ENCODE results near the gene CAMKMT.

Gene CAMKMT

DNA sequence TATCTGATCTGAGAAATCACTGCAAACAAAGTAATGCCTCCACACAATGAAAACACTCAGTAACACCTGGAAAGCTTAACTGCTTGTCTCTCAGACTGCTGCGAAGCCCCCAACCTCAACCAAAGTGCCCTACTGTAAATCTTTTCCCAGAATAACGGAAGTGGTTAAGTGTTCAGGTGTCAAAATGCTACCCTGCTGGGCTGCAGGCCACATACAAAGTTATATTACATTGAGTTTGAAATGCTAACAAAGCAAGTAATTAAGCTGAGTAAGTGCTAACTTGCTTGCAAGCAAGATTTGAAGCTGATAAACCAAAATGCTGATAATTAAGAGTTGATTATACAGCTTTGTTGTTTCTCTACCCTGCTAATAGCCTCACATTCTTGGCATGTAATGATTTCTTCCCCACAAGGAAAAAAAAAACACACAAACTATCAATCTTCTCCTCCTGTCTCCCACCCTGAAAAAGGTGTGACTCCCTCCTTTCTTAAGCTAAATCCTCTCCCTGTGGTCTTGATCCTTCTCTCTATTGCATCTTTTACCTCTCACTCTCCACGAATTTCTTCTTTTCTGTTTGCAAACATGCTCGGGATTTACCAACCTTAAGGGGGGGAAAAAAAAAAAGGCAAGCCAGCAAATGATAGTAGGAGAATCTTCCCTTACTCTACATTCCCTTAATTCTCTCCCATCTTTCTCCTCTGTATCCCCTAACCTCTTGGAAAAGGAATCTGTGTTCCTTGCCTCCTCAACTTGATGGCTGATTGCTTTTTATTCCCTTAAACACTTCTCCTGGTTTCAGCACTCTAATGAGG lies 312.9 kb downstream of the CAMKMT start:
- no peak overlapping the region for H3K4me2 ChIP-seq (ENCODE audit: low read depth, low read length, poor library complexity, severe bottlenecking)
- H3F3A ChIP-seq (ENCODE audit: insufficient read depth) = no peaks in the 10 kb centered on the region
- no peaks in the 10 kb centered on the region for H3K27me3 ChIP-seq (ENCODE audit: low read length)
- no peak overlapping the region for H3K27ac ChIP-seq (ENCODE audit: low read depth, low read length)
- TF ChIP-seq EZH2phosphoT487 (conservative IDR thresholded peaks at IDR 0.05; ENCODE audit: low read length) = no peak
- TF ChIP-seq, protein P1, sequence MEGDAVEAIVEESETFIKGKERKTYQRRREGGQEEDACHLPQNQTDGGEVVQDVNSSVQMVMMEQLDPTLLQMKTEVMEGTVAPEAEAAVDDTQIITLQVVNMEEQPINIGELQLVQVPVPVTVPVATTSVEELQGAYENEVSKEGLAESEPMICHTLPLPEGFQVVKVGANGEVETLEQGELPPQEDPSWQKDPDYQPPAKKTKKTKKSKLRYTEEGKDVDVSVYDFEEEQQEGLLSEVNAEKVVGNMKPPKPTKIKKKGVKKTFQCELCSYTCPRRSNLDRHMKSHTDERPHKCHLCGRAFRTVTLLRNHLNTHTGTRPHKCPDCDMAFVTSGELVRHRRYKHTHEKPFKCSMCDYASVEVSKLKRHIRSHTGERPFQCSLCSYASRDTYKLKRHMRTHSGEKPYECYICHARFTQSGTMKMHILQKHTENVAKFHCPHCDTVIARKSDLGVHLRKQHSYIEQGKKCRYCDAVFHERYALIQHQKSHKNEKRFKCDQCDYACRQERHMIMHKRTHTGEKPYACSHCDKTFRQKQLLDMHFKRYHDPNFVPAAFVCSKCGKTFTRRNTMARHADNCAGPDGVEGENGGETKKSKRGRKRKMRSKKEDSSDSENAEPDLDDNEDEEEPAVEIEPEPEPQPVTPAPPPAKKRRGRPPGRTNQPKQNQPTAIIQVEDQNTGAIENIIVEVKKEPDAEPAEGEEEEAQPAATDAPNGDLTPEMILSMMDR (IDR thresholded peaks at IDR 0.05; ENCODE audit: insufficient read depth, low read length, poor library complexity, severe bottlenecking) = no peak
- no peak overlapping the region for H3K9ac ChIP-seq (ENCODE audit: low read length)
- H3K9me3 ChIP-seq (ENCODE audit: insufficient read depth, low read length) = no peaks in the 10 kb centered on the region
- H3K4me3 ChIP-seq (ENCODE audit: insufficient read depth, low read length, poor library complexity, severe bottlenecking) = no peak overlapping the region
- no peaks in the 10 kb centered on the region for H3K36me3 ChIP-seq (ENCODE audit: low read length)
- no peak overlapping the region for H2AFZ ChIP-seq (ENCODE audit: low read depth, low read length, severe bottlenecking)
- no peaks in the 10 kb centered on the region for H3K79me2 ChIP-seq (ENCODE audit: insufficient read depth, low read length)
- no peaks in the 10 kb centered on the region for H3K9me2 ChIP-seq (replicated peaks; ENCODE audit: insufficient read depth, low read length)
- no peaks in the 10 kb centered on the region for H4K20me1 ChIP-seq (ENCODE audit: low read depth, low read length)

DNA sequence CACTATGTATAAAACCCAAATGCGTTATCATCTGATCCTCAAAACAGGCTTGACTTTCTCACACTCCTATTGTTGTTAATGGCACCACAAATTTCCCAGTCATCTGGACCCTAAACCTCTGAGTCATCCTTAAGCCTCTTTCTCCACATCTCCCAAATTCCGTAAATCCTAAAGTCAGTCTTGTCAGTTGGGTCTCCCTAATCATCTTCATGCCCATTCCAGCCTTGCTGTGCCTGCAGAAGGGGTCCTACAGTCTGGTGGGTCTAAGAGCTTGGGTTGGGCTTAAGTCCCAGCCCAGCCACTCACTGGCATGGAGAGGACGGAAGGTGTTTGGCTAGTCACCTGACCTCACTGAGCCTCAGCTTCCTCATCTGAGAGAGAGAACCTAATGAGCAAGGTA lies 314.6 kb downstream of the CAMKMT start:
- H3K4me3 ChIP-seq (ENCODE audit: insufficient read depth, low read length, poor library complexity, severe bottlenecking) = no peak overlapping the region
- no peaks in the 10 kb centered on the region for H3K36me3 ChIP-seq (ENCODE audit: low read length)
- no peak overlapping the region for H2AFZ ChIP-seq (ENCODE audit: low read depth, low read length, severe bottlenecking)
- H3K9me2 ChIP-seq (replicated peaks; ENCODE audit: insufficient read depth, low read length) = no peaks in the 10 kb centered on the region
- no peak overlapping the region for H3K4me2 ChIP-seq (ENCODE audit: low read depth, low read length, poor library complexity, severe bottlenecking)
- H3K79me2 ChIP-seq (ENCODE audit: insufficient read depth, low read length) = no peaks in the 10 kb centered on the region
- no peaks in the 10 kb centered on the region for H4K20me1 ChIP-seq (ENCODE audit: low read depth, low read length)
- TF ChIP-seq EZH2phosphoT487 (conservative IDR thresholded peaks at IDR 0.05; ENCODE audit: low read length) = no peak
- TF ChIP-seq, protein P1 (IDR thresholded peaks at IDR 0.05; ENCODE audit: insufficient read depth, low read length, poor library complexity, severe bottlenecking) = no peak
- no peak overlapping the region for H3K9ac ChIP-seq (ENCODE audit: low read length)
- no peak overlapping the region for H3K27ac ChIP-seq (ENCODE audit: low read depth, low read length)
- no peaks in the 10 kb centered on the region for H3K27me3 ChIP-seq (ENCODE audit: low read length)
- no peaks in the 10 kb centered on the region for H3F3A ChIP-seq (ENCODE audit: insufficient read depth)
- H3K9me3 ChIP-seq (ENCODE audit: insufficient read depth, low read length) = no peaks in the 10 kb centered on the region

DNA sequence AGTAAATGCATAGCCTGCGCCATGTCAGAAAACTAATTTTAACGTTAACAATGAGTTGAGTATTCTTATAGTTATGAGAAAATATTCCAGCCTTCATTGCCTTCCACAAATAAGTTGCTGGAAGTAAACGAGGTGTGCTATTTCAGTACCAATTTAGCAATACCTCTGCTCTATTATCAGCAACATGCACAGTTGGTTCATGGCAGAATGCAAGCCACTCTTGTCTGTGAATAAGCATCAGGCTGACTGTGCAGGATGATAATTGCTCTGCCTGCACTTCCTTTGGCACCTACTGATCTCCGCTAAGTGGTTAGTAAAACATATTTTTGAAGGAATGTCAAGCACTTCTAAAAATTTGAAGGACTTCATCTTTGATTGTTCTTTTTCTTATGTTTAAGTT lies 317.8 kb downstream of the CAMKMT start:
- Histone ChIP-seq H3K27me3 (ENCODE audit: low read length) (no peaks in the 10 kb centered on the region), H3K27ac (ENCODE audit: low read depth, low read length) (no peak overlapping the region), H4K20me1 (ENCODE audit: low read depth, low read length) (no peaks in the 10 kb centered on the region), H3K9ac (ENCODE audit: low read length) (no peak overlapping the region), H3K9me3 (ENCODE audit: insufficient read depth, low read length) (no peaks in the 10 kb centered on the region), H3K79me2 (ENCODE audit: insufficient read depth, low read length) (no peaks in the 10 kb centered on the region), H3K9me2 (replicated peaks; ENCODE audit: insufficient read depth, low read length) (no peaks in the 10 kb centered on the region), H2AFZ (ENCODE audit: low read depth, low read length, severe bottlenecking) (no peak overlapping the region), H3F3A (ENCODE audit: insufficient read depth) (no peaks in the 10 kb centered on the region), H3K36me3 (ENCODE audit: low read length) (no peaks in the 10 kb centered on the region), H3K4me2 (ENCODE audit: low read depth, low read length, poor library complexity, severe bottlenecking) (no peak overlapping the region), H3K4me3 (ENCODE audit: insufficient read depth, low read length, poor library complexity, severe bottlenecking) (no peak overlapping the region)
- TF ChIP-seq EZH2phosphoT487 (conservative IDR thresholded peaks at IDR 0.05; ENCODE audit: low read length) = no peak
- TF ChIP-seq, protein P1 (IDR thresholded peaks at IDR 0.05; ENCODE audit: insufficient read depth, low read length, poor library complexity, severe bottlenecking) = no peak
